ENCODE data around the gene PARP16. TPM values are rescaled to one million over a fixed set of nuclear protein-coding genes. Genes with fewer than 3 reads are reported as not detected.

Gene PARP16
- total and polyA plus RNA-seq, 9 of the 15 experiments (the other 6 are each of a cell fraction or from before 2014, with no cell fraction given): 3.0 to 9.9 (median 5.8) TPM

- peak; percentile 70 for TF ChIP-seq NCOR1 (IDR thresholded peaks at IDR 0.05)
- no peak for TF ChIP-seq CHCHD3 (CRISPR knock-in tag; IDR thresholded peaks at IDR 0.05)
- no peak for TF ChIP-seq ZBTB34 (CRISPR knock-in tag; IDR thresholded peaks at IDR 0.05)
- TF ChIP-seq ZNF740 (CRISPR knock-in tag; IDR thresholded peaks at IDR 0.05): peak; percentile 99
- TF ChIP-seq ZNF740 (tag; IDR thresholded peaks at IDR 0.05): peak in 1 of 2 experiments; percentile 94; a peak in 2 of 4 replicates
- TF ChIP-seq ZNF589 (CRISPR knock-in tag; IDR thresholded peaks at IDR 0.05; ENCODE audit: low read depth): no peak
- no peak for TF ChIP-seq RFX7 (CRISPR knock-in tag; IDR thresholded peaks at IDR 0.05)
- 0 out of 2 replicates have a peak, but pooled peaks have one; percentile 23 for TF ChIP-seq ZNF384 (IDR thresholded peaks at IDR 0.05; ENCODE audit: low read depth, low read length)
- TF ChIP-seq GTF2A2 (tag; IDR thresholded peaks at IDR 0.05): no peak
- TF ChIP-seq MAFF (IDR thresholded peaks at IDR 0.05; ENCODE audit: low read length): no peak
- TF ChIP-seq ZNF121 (CRISPR knock-in tag; conservative IDR thresholded peaks at IDR 0.05): no peak
These were observed 74.6 kb downstream of the PARP16 start (continued) for GRCh38 chr15:65212097-65212496.

Data from K562 (cell line).